Measurements from ENCODE around the gene NPPA.

NPPA gene

DNA sequence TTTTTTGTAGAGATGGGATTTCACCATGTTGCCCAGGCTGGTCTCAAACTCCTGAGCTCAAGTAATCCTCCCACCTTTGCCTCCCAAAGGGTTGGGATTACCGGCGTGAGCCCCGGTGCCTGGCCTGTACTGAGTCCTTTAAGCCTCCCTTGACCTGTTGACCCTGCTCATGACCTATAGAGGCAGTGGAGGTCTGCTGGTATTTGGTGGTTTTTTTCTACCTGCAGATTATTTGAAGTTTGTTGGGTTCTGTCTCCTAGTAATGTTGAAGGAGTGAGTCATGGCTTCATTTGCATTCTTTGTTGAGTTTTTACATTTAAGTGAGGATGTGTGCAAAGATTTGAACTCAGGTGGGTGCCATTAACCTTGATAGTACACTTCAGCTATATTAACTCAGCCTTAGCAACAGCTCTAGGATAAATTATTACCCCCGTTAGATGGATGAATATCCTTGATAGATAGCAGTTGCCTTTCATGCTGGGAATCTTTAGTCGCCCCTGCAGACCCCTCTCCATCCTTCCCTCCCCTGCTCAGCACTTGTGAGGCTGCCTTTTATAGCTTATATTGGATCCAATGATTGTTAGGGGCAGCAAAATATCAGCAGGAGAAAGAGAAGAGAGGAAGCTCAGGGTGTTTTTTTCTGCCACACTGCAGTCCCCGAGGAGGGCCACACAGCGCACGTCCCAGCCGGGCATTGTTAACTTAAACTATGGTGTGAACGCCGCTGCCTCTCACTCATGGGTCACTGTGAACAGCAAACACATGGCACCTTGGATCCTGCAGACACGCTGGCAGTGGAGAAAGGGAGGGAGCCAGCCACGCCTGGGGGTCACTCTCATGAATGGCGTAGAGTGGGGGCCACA lies 26.0 kb upstream of the NPPA start:
- DNase-seq: no peak

DNA sequence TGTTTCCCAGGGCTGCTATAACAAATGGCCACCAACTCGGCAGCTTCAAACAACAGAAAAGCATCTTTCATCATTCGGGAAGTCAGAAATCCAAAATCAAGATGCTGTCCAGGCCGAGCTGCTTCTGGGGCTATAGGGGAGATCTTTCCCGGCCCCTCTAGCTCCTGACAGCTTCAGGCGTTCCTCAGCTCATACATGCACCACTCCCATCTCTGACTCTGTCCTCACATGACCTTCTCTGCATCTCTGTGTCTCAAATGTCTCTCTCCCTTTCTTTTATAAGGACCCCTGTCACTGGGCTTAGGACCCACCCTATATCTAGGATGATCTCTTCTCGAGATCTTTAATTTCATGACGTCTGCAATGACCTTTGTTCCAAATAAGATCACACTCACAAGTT lies 25.0 kb upstream of the NPPA start:
- DNase-seq: no peak

- DNase-seq: no peak
These were observed 22.1 kb upstream of the NPPA start for GRCh38 chr1:11869650-11870207.

GRCh38 chr1:11869104-11869503 lies 21.5 kb upstream of the NPPA start:
- no peak for DNase-seq

- no peak for DNase-seq
These were observed 20.9 kb upstream of the NPPA start for GRCh38 chr1:11868331-11868980.

GRCh38 chr1:11862890-11863289 lies 15.3 kb upstream of the NPPA start:
- no peak for DNase-seq

DNA sequence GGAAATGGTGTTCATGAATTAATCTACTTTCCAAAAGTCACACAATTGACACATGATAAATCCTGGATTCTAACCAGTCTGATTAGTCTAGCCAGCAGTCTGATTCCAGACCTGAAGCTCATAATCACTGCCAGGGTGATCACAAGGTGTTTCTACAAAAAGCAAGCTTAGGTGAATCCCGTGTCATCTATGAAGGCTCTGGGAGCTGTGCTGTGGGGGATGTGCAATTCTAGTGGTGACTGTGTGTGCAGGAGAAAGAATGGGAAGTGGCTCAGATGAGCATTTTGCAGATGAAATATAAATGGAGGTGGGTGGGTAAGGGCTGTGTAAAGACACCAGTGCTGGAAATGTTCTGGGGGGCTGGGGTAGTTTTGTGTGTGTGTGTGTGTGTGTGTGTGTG lies 13.0 kb upstream of the NPPA start:
- no peak for DNase-seq

- no peak for DNase-seq
These were observed 12.5 kb upstream of the NPPA start for GRCh38 chr1:11860083-11860482.

GRCh38 chr1:11858968-11859871 lies 11.6 kb upstream of the NPPA start:
- DNase-seq: peak; percentile 60

DNA sequence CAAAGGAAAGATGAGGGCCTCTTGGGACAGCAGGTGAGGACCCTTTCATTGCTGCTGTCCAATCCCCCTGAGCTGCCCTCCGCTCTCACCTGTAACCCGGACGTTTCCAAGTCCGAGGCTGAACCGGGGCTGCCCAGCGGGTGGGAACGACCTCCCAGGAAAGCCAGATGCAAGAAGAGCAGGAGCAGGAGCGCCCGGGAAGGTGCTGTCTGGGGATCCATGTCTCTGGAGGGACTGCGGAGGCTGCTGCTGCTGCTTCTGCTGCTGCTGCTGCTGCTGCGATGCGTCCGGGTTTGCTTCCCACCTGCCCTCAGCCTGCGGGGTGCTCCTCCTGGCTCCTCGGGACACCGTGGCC lies 11.0 kb upstream of the NPPA start, which contains the start of gene NPPB:
Gene NPPB (minus strand): TSS at position 333 of the 355 bp plus-strand sequence. CDS start 112 bp downstream, at position 221.
- DNase-seq: no peak

- no peak for DNase-seq
These were observed 10.6 kb upstream of the NPPA start for GRCh38 chr1:11858158-11858557.

DNA sequence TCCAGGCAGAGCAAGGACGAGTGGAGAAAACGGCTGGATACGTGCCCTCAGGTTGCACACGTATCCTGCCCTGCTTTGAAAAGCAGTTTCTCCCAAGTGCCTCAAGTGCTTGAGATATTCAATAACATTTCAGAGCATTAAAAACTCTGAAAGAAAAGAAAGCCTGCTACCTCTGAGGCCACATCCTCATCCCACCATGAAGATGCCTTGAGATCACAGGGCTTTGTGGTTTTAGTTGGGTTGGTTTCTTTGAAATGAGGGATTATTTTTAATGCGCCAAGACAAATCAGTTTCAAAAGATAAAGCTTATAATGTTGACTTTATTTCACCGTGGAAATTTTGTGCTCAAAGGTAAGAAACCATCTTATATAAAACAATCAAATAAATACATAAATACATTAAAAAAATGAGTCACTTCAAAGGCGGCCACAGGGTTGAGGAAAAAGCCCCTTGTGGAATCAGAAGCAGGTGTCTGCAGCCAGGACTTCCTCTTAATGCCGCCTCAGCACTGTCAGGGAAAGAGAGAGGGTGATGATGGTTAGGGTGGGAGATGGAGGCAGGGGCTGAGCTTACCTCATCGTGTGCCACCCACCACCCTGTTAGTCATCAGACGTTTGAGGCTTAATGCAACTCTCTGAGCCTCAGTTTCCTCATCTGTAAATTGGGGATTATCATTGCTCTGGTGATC lies 9.7 kb upstream of the NPPA start:
- DNase-seq: no peak

GRCh38 chr1:11856698-11857097 lies 9.1 kb upstream of the NPPA start:
- no peak for DNase-seq

- DNase-seq: no peak
These were observed 7.8 kb upstream of the NPPA start for GRCh38 chr1:11855430-11855829.

GRCh38 chr1:11854519-11854918 lies 6.9 kb upstream of the NPPA start:
- DNase-seq: no peak

DNA sequence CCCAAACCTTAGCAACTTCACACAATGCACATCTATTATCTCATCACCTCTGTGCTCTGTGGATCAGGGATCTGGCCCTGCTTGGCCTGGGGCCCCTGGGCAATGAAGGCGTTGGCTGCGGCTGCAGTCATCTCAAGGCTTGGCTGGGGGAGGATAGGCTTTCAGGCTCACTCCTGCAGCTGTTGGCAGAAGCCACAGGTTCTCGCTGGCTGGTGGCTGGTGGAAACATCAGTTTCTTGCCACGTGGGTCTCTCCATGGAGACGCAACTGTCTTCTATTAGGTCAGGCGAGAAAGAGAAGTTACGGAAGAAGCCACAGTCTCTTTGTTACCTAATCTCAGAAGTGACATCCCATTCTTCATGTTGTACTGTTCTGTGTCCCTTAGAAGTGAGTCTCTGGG lies 3.6 kb upstream of the NPPA start:
- no peak for DNase-seq

DNA sequence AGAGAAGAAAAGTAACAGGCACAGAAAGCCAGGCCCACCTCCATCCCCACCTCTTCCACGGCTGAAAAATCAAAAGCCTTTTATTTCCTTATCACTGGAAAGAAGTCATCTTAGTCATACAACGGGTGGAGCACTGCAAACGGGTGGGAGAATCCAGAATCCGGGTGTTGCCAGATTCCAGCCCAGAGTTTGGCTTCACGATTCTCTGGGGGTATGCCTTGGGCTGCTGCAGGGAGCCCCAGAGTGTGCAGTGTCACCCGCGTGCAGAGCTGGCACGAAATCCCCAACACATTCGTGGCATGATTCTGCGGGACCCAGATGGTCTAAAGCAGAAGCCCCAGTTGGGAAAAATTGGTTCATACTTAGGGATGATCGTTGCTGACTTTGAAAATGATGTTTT lies 2.6 kb upstream of the NPPA start:
- no peak for DNase-seq

- no peak for DNase-seq
These were observed 754 bp upstream of the NPPA start for GRCh38 chr1:11848373-11848700.

GRCh38 chr1:11845641-11846335 lies 1.8 kb downstream of the NPPA start:
- no peak for DNase-seq

DNA sequence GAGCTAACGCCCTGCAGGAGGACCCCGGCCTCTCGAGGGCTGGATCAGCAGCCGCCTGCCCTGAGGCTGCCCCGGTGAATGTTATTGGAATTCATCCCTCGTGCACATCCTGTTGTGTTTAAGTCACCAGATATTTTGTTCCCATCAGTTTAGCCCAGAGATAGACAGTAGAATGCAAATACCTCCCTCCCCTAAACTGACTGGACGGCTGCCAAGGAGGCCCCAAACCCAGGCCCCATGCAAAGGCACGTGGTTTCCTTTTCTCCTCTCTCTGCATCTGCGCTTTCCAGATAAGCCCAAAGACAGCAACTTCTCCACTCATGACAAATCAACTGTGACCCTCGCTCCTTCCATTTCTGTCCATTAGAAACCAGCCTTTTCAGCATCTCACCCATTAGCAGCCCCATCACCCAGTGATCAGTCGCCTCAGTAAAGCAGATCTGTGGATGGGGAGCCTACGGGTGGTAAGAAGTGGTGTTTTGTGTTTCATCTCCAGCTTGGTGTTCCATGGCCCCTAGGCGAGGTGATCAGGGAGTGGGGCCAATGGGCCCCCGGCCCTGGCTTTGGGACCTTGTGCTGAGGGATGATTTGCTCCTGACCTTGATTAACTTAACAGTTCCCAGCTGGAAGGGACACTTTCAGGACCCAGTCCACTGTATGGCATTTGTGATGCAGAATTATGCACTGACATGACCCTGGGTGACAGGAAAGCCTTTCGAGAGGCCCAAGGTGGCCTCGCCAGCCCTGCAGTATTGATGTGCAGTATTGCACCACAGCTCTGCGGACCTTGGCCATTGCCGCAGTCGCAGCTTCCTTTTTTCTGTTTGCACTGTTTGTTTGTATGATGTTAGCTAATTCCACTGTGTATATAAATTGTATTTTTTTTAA lies 5.2 kb downstream of the NPPA start:
- peak; percentile 33 for DNase-seq
